ENCODE measurements around the gene KMT5B.
A peak's percentile ranks its signal among the peaks of the same experiment; 100 is the strongest.

DNA sequence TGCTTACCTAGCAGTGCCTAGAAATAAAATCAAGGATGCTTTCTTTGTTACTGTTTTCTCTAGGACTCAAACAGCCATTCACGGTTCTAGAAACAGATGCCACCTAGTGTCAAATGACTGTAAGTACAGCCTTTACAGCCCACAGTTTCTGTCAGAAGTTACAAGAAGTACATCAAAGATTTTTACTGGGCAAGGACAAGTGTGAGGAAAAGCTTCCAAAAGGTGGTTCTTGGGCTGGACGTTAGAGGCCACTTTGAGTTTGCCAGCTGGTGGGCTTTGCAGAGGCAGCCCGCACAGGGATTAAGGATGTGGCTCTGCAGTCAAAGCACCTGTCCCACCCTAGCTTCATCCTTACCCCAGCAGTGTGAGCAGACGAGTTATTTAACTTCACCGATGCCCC is 6.9 kb downstream of the KMT5B start:
- TF ChIP-seq, protein P1, sequence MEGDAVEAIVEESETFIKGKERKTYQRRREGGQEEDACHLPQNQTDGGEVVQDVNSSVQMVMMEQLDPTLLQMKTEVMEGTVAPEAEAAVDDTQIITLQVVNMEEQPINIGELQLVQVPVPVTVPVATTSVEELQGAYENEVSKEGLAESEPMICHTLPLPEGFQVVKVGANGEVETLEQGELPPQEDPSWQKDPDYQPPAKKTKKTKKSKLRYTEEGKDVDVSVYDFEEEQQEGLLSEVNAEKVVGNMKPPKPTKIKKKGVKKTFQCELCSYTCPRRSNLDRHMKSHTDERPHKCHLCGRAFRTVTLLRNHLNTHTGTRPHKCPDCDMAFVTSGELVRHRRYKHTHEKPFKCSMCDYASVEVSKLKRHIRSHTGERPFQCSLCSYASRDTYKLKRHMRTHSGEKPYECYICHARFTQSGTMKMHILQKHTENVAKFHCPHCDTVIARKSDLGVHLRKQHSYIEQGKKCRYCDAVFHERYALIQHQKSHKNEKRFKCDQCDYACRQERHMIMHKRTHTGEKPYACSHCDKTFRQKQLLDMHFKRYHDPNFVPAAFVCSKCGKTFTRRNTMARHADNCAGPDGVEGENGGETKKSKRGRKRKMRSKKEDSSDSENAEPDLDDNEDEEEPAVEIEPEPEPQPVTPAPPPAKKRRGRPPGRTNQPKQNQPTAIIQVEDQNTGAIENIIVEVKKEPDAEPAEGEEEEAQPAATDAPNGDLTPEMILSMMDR (IDR thresholded peaks at IDR 0.05; ENCODE audit: low read length), result peak; percentile 85
- no peak for TF ChIP-seq EZH2 (optimal IDR thresholded peaks at IDR 0.05; ENCODE audit: low read depth, low read length)

All from MM.1S (cell line).